Thyroid gland (tissue), 4 donors: ENCODE data around the gene FAM118B.

Experiments used
- POLR2A ChIP-seq, 2 donors: fragments of 450-650 bp; IDR thresholded peaks; one replicate each; pipeline ENCODE4 v1.6.1; 2017; ENCODE audit warnings: antibody characterized with exemption in 2 of 2, mild to moderate bottlenecking in 2 of 2, moderate library complexity in 1 of 2
- TF ChIP-seq, protein P1 (sequence below), 6 experiments: fragments of 200-600 bp in 3 of 6; fragments of 450-650 bp in 3 of 6; sonication (generic) in 3 of 6; IDR thresholded peaks; one replicate each; pipeline ENCODE4 v1.5.1; 2016 to 2019; ENCODE audit warnings: antibody characterized with exemption in 6 of 6, mild to moderate bottlenecking in 2 of 6, inconsistent platforms in 1 of 6, moderate library complexity in 1 of 6

DNA sequence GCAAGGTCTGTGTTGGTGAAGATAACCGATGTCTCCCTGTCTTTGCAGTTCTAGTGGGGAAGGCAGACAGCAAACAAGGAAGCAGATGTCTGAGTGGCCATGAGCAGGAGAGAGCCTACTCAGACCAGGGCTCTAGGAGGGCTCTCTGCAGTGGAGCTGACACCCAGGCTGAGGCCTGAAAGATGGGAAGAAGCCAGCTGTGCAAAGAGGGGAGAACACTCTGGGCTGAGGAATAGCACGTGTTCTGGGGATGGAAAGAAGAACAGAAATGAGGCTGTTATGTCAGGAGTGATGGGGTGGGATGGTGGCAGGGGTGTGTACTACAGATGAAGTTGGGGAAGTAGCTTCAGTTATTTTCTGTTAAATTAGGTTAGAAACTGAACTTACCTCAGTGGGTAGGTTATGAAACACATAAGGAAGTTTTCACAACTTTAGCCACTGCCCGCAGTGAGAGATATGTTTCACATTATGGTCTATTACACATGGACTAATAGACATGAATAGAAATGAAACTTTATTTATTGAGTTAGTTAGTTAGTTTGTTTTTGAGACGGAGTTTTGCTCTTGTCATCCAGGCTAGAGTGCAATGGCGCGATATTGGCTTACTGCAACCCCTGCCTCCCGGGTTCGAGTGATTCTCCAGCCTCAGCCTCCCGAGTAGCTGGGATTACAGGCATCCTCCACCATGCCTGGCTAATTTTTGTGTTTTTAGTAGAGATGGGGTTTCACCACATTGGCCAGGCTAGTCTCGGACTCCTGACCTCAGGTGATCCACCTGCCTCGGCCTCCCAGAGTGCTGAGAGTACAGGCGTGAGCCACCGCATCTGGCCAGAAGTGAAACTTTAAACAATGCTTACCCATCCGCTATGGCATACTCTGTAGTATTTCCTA lies 100.1 kb downstream of the FAM118B start:
- TF ChIP-seq, protein P1, sequence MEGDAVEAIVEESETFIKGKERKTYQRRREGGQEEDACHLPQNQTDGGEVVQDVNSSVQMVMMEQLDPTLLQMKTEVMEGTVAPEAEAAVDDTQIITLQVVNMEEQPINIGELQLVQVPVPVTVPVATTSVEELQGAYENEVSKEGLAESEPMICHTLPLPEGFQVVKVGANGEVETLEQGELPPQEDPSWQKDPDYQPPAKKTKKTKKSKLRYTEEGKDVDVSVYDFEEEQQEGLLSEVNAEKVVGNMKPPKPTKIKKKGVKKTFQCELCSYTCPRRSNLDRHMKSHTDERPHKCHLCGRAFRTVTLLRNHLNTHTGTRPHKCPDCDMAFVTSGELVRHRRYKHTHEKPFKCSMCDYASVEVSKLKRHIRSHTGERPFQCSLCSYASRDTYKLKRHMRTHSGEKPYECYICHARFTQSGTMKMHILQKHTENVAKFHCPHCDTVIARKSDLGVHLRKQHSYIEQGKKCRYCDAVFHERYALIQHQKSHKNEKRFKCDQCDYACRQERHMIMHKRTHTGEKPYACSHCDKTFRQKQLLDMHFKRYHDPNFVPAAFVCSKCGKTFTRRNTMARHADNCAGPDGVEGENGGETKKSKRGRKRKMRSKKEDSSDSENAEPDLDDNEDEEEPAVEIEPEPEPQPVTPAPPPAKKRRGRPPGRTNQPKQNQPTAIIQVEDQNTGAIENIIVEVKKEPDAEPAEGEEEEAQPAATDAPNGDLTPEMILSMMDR (IDR thresholded peaks at IDR 0.05): no peak
- TF ChIP-seq POLR2A (IDR thresholded peaks at IDR 0.05): no peak
